ENCODE data around the gene RAB42. TPM values are rescaled to one million over a fixed set of nuclear protein-coding genes. Genes with fewer than 3 reads are reported as not detected.
A peak's percentile ranks its signal among the peaks of the same experiment; 100 is the strongest.

The RAB42 gene
- total and polyA plus RNA-seq, 10 of the 15 experiments (the other 5 are each of a cell fraction or from before 2014, with no cell fraction given): 0.16 to 4.5 (median 0.49) TPM

GRCh38 chr1:28601696-28602095 is 9.6 kb downstream of the RAB42 start (continued):
- TF ChIP-seq ZBTB33 (IDR thresholded peaks at IDR 0.05): no peak
- no peak for TF ChIP-seq STAT1 (conservative IDR thresholded peaks at IDR 0.05)
- no peak for TF ChIP-seq SIX5 (IDR thresholded peaks at IDR 0.05; ENCODE audit: low read depth, low read length, severe bottlenecking)
- TF ChIP-seq SUZ12 (IDR thresholded peaks at IDR 0.05; ENCODE audit: unreplicated experiment): no peak
- no peak for TF ChIP-seq IRF5 (IDR thresholded peaks at IDR 0.05; ENCODE audit: borderline replicate concordance)
- TF ChIP-seq BCL11A (IDR thresholded peaks at IDR 0.05; ENCODE audit: low read depth, low read length): peak; percentile 49; the same call in 1 of the 2 replicates
- no peak for TF ChIP-seq POLR2AphosphoS2 (IDR thresholded peaks at IDR 0.05; ENCODE audit: low read depth, low read length)
- no peak for TF ChIP-seq E2F8 (IDR thresholded peaks at IDR 0.05; ENCODE audit: low read depth, partially characterized antibody)
- no peak for TF ChIP-seq ASH2L (IDR thresholded peaks at IDR 0.05; ENCODE audit: borderline replicate concordance, low read depth)

All from GM12878 (cell line).